ENCODE data around the gene DEFB128.

Gene DEFB128

DNA sequence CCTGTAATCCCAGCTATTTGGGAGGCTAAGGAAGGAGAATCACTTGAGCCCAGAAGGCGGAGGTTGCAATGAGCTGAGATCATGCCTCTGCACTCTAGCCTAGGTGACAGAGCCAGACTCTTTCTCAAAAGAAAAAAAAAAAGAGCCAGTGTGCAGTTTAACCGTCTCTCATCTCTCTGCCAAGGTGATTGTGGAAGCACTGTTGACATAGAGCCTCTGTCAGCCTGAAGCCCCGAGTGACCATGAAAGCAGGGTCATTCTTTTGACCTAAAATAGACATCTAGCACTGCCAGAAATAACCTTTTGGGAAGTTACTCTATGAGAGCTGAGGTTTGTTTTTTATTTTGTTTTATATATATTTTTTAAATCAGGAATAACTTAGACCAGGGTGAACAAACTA, 24.9 kb downstream of the DEFB128 start:
- TF ChIP-seq, protein P1, sequence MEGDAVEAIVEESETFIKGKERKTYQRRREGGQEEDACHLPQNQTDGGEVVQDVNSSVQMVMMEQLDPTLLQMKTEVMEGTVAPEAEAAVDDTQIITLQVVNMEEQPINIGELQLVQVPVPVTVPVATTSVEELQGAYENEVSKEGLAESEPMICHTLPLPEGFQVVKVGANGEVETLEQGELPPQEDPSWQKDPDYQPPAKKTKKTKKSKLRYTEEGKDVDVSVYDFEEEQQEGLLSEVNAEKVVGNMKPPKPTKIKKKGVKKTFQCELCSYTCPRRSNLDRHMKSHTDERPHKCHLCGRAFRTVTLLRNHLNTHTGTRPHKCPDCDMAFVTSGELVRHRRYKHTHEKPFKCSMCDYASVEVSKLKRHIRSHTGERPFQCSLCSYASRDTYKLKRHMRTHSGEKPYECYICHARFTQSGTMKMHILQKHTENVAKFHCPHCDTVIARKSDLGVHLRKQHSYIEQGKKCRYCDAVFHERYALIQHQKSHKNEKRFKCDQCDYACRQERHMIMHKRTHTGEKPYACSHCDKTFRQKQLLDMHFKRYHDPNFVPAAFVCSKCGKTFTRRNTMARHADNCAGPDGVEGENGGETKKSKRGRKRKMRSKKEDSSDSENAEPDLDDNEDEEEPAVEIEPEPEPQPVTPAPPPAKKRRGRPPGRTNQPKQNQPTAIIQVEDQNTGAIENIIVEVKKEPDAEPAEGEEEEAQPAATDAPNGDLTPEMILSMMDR (IDR thresholded peaks at IDR 0.05), result no peak
- no peak overlapping the region for H3K27ac ChIP-seq
- no peak for DNase-seq (ENCODE audit: low spot score)
- no peak overlapping the region for H3K4me3 ChIP-seq

DNA sequence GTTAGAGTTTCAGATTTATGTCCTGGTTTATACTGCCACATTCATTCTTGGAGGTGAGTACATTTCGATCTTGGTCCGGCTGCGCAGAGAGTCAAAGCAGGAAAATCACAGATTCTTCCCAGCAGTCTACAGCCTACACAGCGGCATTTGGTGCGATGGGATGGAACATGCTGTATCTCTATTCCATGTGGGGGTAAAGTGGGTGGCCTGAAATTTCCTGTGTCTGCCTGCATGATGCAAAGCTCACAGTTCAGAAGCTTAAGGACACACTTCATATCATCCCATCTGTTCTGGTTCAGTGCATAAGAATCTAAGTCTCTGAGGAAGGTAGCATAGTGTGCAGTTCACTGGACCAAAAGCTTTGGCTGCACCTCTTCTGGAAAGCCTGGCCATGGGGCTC, 32.4 kb downstream of the DEFB128 start, which contains the start of gene DEFB127:
Gene DEFB127 (plus strand): TSS at position 301 of the 400 bp plus-strand sequence. CDS start 91 bp downstream, at position 392.
- Histone ChIP-seq H3K4me3 (no peak within 1 kb of the TSS), H3K27ac (no peak within 1 kb of the TSS)
- TF ChIP-seq, protein P1 (IDR thresholded peaks at IDR 0.05), result no peak
- DNase-seq (ENCODE audit: low spot score), result no peak

DNA sequence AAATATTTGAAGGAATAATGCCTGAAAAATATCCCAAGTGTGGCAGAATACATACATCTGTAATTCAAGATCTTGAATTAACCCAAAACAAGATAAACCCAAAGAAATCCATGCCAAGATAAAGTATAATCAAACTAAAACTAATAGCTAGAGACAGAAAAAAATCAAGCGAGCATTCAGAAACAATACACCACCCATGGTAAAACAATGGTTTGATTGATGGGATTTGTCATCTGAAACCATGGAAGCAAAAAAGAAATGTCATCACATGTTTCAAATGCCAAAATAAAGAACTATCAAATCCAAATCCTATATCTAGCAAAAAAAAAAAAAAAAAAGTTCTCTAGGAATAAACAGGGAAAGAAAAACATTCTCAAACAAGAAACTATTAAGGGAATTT, 37.4 kb downstream of the DEFB128 start:
- no peak overlapping the region for H3K4me3 ChIP-seq
- TF ChIP-seq, protein P1 (IDR thresholded peaks at IDR 0.05), result no peak
- no peak overlapping the region for H3K27ac ChIP-seq
- DNase-seq (ENCODE audit: low spot score), result no peak

DNA sequence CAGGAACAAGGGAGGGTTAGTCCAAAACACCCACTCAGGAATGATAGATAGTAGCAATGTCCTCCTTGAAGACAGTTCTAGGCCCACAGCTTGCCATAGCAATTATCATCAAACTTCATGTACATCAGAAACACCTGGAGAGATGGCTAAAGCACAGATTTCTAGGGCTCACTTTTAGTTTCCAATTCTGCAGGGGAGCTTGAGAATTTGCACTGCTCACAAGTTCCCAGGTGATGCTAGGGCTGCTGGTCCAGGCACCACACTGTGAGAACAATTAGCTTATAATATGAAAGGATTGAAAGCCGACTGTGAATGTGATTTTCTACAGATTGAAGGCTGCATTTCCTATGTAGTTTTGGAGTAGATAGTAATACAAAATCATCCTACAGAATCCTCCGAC, 43.6 kb downstream of the DEFB128 start:
- no peak for DNase-seq (ENCODE audit: low spot score)
- H3K27ac ChIP-seq, result no peak overlapping the region
- no peak overlapping the region for H3K4me3 ChIP-seq
- TF ChIP-seq, protein P1 (IDR thresholded peaks at IDR 0.05), result no peak

DNA sequence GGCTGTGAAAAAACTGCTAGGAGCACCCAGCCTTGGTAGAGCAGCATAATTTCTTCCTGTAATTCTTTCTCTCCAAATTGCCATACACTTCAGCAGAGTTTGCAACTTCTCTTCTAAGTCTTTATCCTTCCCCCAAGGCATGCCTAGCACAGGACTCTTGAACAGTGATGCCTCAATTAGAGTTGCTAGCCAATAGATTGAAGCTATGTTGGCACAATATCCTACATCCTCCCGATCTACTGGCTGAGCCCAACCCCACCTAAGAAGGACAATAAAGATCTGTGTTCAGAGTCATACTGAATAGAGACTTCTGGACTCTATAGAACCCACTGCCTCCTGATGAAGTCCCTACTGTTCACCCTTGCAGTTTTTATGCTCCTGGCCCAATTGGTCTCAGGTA, 47.2 kb downstream of the DEFB128 start, which contains the start of gene DEFB126:
Gene DEFB126 (plus strand): TSS at position 301 of the 400 bp plus-strand sequence. CDS start 39 bp downstream, at position 340.
- no peak within 1 kb of the TSS for H3K4me3 ChIP-seq
- TF ChIP-seq, protein P1 (IDR thresholded peaks at IDR 0.05), result no peak
- no peak within 1 kb of the TSS for H3K27ac ChIP-seq
- DNase-seq (ENCODE audit: low spot score), result no peak
